ENCODE measurements around the gene LHFPL6. TPM values are rescaled to one million over a fixed set of nuclear protein-coding genes. Genes with fewer than 3 reads are reported as not detected.

The LHFPL6 gene
- total and polyA plus RNA-seq, 2 experiments from 2014 or later = 7.8 to 9.5 TPM

DNA sequence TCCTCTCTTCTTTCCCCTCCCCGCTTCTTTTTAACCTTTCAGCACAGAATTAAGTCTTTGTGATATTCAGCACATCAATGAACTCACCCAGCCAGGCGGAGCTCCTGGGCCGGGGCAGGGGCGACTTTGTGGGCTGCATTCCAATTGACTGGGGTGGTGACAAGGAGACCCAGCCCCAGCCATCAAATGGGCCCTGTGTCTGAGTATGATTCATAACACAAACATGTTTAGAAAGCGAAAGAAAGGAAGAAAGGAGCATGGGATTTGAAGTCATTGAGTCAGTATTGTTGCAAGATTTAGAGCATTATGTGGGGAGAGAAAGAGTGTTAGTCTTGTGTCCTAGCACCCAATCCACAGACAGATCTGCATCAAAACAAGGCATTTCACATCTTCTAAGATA is 185.3 kb downstream of the LHFPL6 start (continued):
- TF ChIP-seq CTCF (conservative IDR thresholded peaks at IDR 0.05; ENCODE audit: low read depth in 2 of 2) = peak in 1 of 2 experiments; percentile 23; a peak in 1 of 4 replicates

- Mint-ChIP-seq H3K9me3 (no peaks in the 10 kb centered on the region), H3K27me3 (ENCODE audit: insufficient read depth, low read depth, poor library complexity) (peaks cover 3% of the 10 kb centered on the region), H3K4me3 (peak overlapping the region; percentile 34), H3K36me3 (ENCODE audit: low read depth) (no peaks in the 10 kb centered on the region), H3K27ac (no peak overlapping the region), H3K4me1 (peaks cover 57% of the 10 kb centered on the region)
- no peaks in the 10 kb centered on the region for H3K36me3 ChIP-seq (ENCODE audit: insufficient read depth)
- H3K4me1 ChIP-seq (ENCODE audit: insufficient read depth) = peaks cover 57% of the 10 kb centered on the region
- H3K9me2 ChIP-seq (ENCODE audit: insufficient read depth) = no peaks in the 10 kb centered on the region
- H3K4me3 ChIP-seq = peak overlapping the region; percentile 39
- no peaks in the 10 kb centered on the region for H3K79me2 ChIP-seq (replicated peaks; ENCODE audit: insufficient read depth)
- H3K27me3 ChIP-seq (ENCODE audit: insufficient read depth) = no peaks in the 10 kb centered on the region; the same call in 1 of the 2 replicates
- DNase-seq (ENCODE audit: low spot score) (peak; percentile 77), ATAC-seq (peak; percentile 94)
- H3K27ac ChIP-seq (ENCODE audit: low read depth) = no peak overlapping the region
- TF ChIP-seq EZH2 (IDR thresholded peaks at IDR 0.05; ENCODE audit: low read depth, unreplicated experiment) (no peak), CTCF (conservative IDR thresholded peaks at IDR 0.05; ENCODE audit: low read depth in 2 of 2) (peak; percentile 53 to 57)
- H2AFZ ChIP-seq = no peak overlapping the region
- H3F3A ChIP-seq (replicated peaks; ENCODE audit: low read depth) = no peaks in the 10 kb centered on the region
- no peaks in the 10 kb centered on the region for H4K20me1 ChIP-seq (replicated peaks; ENCODE audit: insufficient read depth)
- peak overlapping the region; percentile 58 for H3K4me2 ChIP-seq
Measured at GRCh38 chr13:39417131-39417530, 185.9 kb downstream of the LHFPL6 start.

- Histone ChIP-seq H3K4me1 (ENCODE audit: insufficient read depth) (peaks cover 74% of the 10 kb centered on the region), H3K27ac (ENCODE audit: low read depth) (no peak overlapping the region), H3K27me3 (ENCODE audit: insufficient read depth) (no peaks in the 10 kb centered on the region), H3K4me3 (no peak overlapping the region), H3K9me2 (ENCODE audit: insufficient read depth) (no peaks in the 10 kb centered on the region), H3K36me3 (ENCODE audit: insufficient read depth) (no peaks in the 10 kb centered on the region), H4K20me1 (replicated peaks; ENCODE audit: insufficient read depth) (no peaks in the 10 kb centered on the region), H3K4me2 (no peak overlapping the region), H3K79me2 (replicated peaks; ENCODE audit: insufficient read depth) (no peaks in the 10 kb centered on the region), H2AFZ (no peak overlapping the region), H3F3A (replicated peaks; ENCODE audit: low read depth) (no peaks in the 10 kb centered on the region)
- Mint-ChIP-seq H3K36me3 (ENCODE audit: low read depth) (no peaks in the 10 kb centered on the region), H3K27me3 (ENCODE audit: insufficient read depth, low read depth, poor library complexity) (peaks cover 3% of the 10 kb centered on the region), H3K4me1 (peaks cover 72% of the 10 kb centered on the region), H3K4me3 (no peak overlapping the region), H3K27ac (no peak overlapping the region), H3K9me3 (no peaks in the 10 kb centered on the region)
- ATAC-seq = peak; percentile 40
- peak; percentile 63 for DNase-seq (ENCODE audit: low spot score)
- TF ChIP-seq NANOG (IDR thresholded peaks at IDR 0.05; ENCODE audit: borderline replicate concordance) (no peak), CREB1 (CRISPR knock-in tag; IDR thresholded peaks at IDR 0.05; ENCODE audit: low read depth) (no peak), CTCF (conservative IDR thresholded peaks at IDR 0.05; ENCODE audit: low read depth in 2 of 2) (peak; percentile 78 to 82), ZNF114 (CRISPR knock-in tag; IDR thresholded peaks at IDR 0.05) (no peak)
- TF ChIP-seq, protein P1, sequence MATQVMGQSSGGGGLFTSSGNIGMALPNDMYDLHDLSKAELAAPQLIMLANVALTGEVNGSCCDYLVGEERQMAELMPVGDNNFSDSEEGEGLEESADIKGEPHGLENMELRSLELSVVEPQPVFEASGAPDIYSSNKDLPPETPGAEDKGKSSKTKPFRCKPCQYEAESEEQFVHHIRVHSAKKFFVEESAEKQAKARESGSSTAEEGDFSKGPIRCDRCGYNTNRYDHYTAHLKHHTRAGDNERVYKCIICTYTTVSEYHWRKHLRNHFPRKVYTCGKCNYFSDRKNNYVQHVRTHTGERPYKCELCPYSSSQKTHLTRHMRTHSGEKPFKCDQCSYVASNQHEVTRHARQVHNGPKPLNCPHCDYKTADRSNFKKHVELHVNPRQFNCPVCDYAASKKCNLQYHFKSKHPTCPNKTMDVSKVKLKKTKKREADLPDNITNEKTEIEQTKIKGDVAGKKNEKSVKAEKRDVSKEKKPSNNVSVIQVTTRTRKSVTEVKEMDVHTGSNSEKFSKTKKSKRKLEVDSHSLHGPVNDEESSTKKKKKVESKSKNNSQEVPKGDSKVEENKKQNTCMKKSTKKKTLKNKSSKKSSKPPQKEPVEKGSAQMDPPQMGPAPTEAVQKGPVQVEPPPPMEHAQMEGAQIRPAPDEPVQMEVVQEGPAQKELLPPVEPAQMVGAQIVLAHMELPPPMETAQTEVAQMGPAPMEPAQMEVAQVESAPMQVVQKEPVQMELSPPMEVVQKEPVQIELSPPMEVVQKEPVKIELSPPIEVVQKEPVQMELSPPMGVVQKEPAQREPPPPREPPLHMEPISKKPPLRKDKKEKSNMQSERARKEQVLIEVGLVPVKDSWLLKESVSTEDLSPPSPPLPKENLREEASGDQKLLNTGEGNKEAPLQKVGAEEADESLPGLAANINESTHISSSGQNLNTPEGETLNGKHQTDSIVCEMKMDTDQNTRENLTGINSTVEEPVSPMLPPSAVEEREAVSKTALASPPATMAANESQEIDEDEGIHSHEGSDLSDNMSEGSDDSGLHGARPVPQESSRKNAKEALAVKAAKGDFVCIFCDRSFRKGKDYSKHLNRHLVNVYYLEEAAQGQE (IDR thresholded peaks at IDR 0.05; ENCODE audit: unreplicated experiment) = no peak
Measured at GRCh38 chr13:39415008-39415802, 187.8 kb downstream of the LHFPL6 start.

Data from GM23338 (cell line).